ENCODE data around the gene GTF2H4. TPM values are rescaled to one million over a fixed set of nuclear protein-coding genes. Genes with fewer than 3 reads are reported as not detected.

Gene GTF2H4
- total and polyA plus RNA-seq, 10 of the 15 experiments (the other 5 are each of a cell fraction or from before 2014, with no cell fraction given): 1.1 to 43.8 (median 18.9) TPM

- intact Hi-C loops (cut with micrococcal nuclease; ENCODE audit: unreplicated experiment): no loop called here
- FAIRE-seq: no peak
Measured at GRCh38 chr6:30938730-30939129, 30.7 kb downstream of the GTF2H4 start.

GRCh38 chr6:30939473-30939872 is 31.5 kb downstream of the GTF2H4 start:
- Histone ChIP-seq H3K4me2 (ENCODE audit: control insufficient read depth, insufficient read depth) (no peak overlapping the region), H3K27me3 (replicated peaks in 1 of 2; ENCODE audit: control insufficient read depth in 2 of 2, insufficient read depth in 2 of 2, low read length in 1 of 2) (peaks cover 0 to 5% of the 10 kb centered on the region in 2 experiments; a peak in 3 of 4 replicates), H3K27ac (ENCODE audit: control insufficient read depth, insufficient read depth) (no peak overlapping the region), H2AFZ (ENCODE audit: control insufficient read depth, low read depth, low read length) (no peak overlapping the region), H3K36me3 (ENCODE audit: control insufficient read depth in 2 of 2, insufficient read depth in 2 of 2, low read length in 1 of 2) (no peaks in the 10 kb centered on the region), H3K79me2 (ENCODE audit: control insufficient read depth, insufficient read depth, low read length) (no peaks in the 10 kb centered on the region), H3K4me3 (no peak overlapping the region), H3K4me1 (ENCODE audit: control insufficient read depth, insufficient read depth, low read length) (no peaks in the 10 kb centered on the region), H4K20me1 (ENCODE audit: control insufficient read depth, insufficient read depth) (no peaks in the 10 kb centered on the region; the same call in 1 of the 2 replicates), H3K9ac (ENCODE audit: control insufficient read depth, insufficient read depth, low read length) (no peak overlapping the region), H3K9me3 (replicated peaks; ENCODE audit: control insufficient read depth, insufficient read depth, low read length) (no peaks in the 10 kb centered on the region)
- BruUV-seq (replicated peaks): no TSS peak
- in situ Hi-C loops (cut with MboI) (no loop called here), intact Hi-C loops (cut with micrococcal nuclease; ENCODE audit: unreplicated experiment) (no loop called here)
- ATAC-seq (no peak), FAIRE-seq (no peak), DNase-seq (ENCODE audit: low read depth, low spot score) (no peak)
- WGBS (ENCODE audit: insufficient coverage, insufficient replicate concordance, low lambda C conversion rate, missing lambda C conversion rate): 17% methylated on average over 3 of the region's 3 CpGs
- ChIA-PET SMC1A (ENCODE audit: uncharacterized antibody, unreplicated experiment) (no interaction called here), RAD21 (ENCODE audit: unreplicated experiment) (no interaction called here), POLR2A (no interaction called here), CTCF (no interaction called here)
- TF ChIP-seq NBN (IDR thresholded peaks at IDR 0.05) (no peak), SMAD5 (IDR thresholded peaks at IDR 0.05; ENCODE audit: low read depth) (no peak), BMI1 (IDR thresholded peaks at IDR 0.05; ENCODE audit: borderline replicate concordance) (no peak), CBFB (IDR thresholded peaks at IDR 0.05; ENCODE audit: low read depth) (no peak), CBX3 (IDR thresholded peaks at IDR 0.05; ENCODE audit: borderline replicate concordance, low read depth) (no peak), MYC (IDR thresholded peaks at IDR 0.05; ENCODE audit: insufficient read depth, insufficient read length, insufficient replicate concordance, low read length, severe bottlenecking) (no peak), EZH2 (IDR thresholded peaks at IDR 0.05; ENCODE audit: borderline replicate concordance, control insufficient read depth, low read depth, low read length) (no peak), ZNF217 (IDR thresholded peaks at IDR 0.05) (no peak), NFYA (IDR thresholded peaks at IDR 0.05; ENCODE audit: borderline replicate concordance, low read depth, low read length) (no peak), BHLHE40 (IDR thresholded peaks at IDR 0.05; ENCODE audit: borderline replicate concordance in 1 of 2, low read depth in 2 of 2, low read length in 1 of 2) (no peak)

More at GRCh38 chr6:30938730-30939129, 30.7 kb downstream of the GTF2H4 start:
- Histone ChIP-seq H4K20me1 (ENCODE audit: control insufficient read depth, insufficient read depth) (no peaks in the 10 kb centered on the region; the same call in 1 of the 2 replicates), H3K4me1 (ENCODE audit: control insufficient read depth, insufficient read depth, low read length) (no peaks in the 10 kb centered on the region), H3K36me3 (ENCODE audit: control insufficient read depth in 2 of 2, insufficient read depth in 2 of 2, low read length in 1 of 2) (no peaks in the 10 kb centered on the region), H3K4me3 (no peak overlapping the region), H3K27ac (ENCODE audit: control insufficient read depth, insufficient read depth) (no peak overlapping the region), H2AFZ (ENCODE audit: control insufficient read depth, low read depth, low read length) (no peak overlapping the region), H3K79me2 (ENCODE audit: control insufficient read depth, insufficient read depth, low read length) (no peaks in the 10 kb centered on the region), H3K27me3 (replicated peaks in 1 of 2; ENCODE audit: control insufficient read depth in 2 of 2, insufficient read depth in 2 of 2, low read length in 1 of 2) (peaks cover 0 to 5% of the 10 kb centered on the region in 2 experiments; a peak in 3 of 4 replicates), H3K9me3 (replicated peaks; ENCODE audit: control insufficient read depth, insufficient read depth, low read length) (no peaks in the 10 kb centered on the region), H3K4me2 (ENCODE audit: control insufficient read depth, insufficient read depth) (no peak overlapping the region), H3K9ac (ENCODE audit: control insufficient read depth, insufficient read depth, low read length) (no peak overlapping the region)
- BruUV-seq (replicated peaks): no TSS peak
- 12% methylated on average over 4 of the region's 4 CpGs for WGBS (ENCODE audit: insufficient coverage, insufficient replicate concordance, low lambda C conversion rate, missing lambda C conversion rate)
- CTCF ChIA-PET: no interaction called here
- RAD21 ChIA-PET (ENCODE audit: unreplicated experiment): no interaction called here
- no peak for ATAC-seq
- TF ChIP-seq, protein P1, sequence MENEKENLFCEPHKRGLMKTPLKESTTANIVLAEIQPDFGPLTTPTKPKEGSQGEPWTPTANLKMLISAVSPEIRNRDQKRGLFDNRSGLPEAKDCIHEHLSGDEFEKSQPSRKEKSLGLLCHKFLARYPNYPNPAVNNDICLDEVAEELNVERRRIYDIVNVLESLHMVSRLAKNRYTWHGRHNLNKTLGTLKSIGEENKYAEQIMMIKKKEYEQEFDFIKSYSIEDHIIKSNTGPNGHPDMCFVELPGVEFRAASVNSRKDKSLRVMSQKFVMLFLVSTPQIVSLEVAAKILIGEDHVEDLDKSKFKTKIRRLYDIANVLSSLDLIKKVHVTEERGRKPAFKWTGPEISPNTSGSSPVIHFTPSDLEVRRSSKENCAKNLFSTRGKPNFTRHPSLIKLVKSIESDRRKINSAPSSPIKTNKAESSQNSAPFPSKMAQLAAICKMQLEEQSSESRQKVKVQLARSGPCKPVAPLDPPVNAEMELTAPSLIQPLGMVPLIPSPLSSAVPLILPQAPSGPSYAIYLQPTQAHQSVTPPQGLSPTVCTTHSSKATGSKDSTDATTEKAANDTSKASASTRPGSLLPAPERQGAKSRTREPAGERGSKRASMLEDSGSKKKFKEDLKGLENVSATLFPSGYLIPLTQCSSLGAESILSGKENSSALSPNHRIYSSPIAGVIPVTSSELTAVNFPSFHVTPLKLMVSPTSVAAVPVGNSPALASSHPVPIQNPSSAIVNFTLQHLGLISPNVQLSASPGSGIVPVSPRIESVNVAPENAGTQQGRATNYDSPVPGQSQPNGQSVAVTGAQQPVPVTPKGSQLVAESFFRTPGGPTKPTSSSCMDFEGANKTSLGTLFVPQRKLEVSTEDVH (IDR thresholded peaks at IDR 0.05; ENCODE audit: low read depth, partially characterized antibody): no peak
- TF ChIP-seq ASH2L (IDR thresholded peaks at IDR 0.05; ENCODE audit: borderline replicate concordance, low read depth): no peak
- POLR2A ChIA-PET: no interaction called here
- DNase-seq (ENCODE audit: low read depth, low spot score): no peak
- in situ Hi-C loops (cut with MboI): no loop called here
- SMC1A ChIA-PET (ENCODE audit: uncharacterized antibody, unreplicated experiment): no interaction called here
